ENCODE data around the gene IL20.

- TF ChIP-seq CTCF (conservative IDR thresholded peaks at IDR 0.05; ENCODE audit: low read length), result no peak
- TF ChIP-seq EZH2phosphoT487 (IDR thresholded peaks at IDR 0.05; ENCODE audit: borderline replicate concordance, low read depth, low read length), result no peak
Measured at GRCh38 chr1:206909161-206909882, 43.9 kb downstream of the IL20 start.

Measured in OCI-LY7 (cell line).